GM12874 (cell line): ENCODE data around the gene RRAGA.

Experiments
- CTCF ChIP-seq: IDR thresholded peaks from 2 replicates; pipeline ENCODE4 v1.5.1; 2011; ENCODE audit warnings: low read depth, mild to moderate bottlenecking, control low read depth, low read length, moderate library complexity; ENCODE audit not compliant: insufficient read depth

The RRAGA gene

GRCh38 chr9:19026375-19026774 is 22.9 kb upstream of the RRAGA start:
- TF ChIP-seq CTCF, result no peak

GRCh38 chr9:19027825-19028224 is 21.4 kb upstream of the RRAGA start:
- no peak for TF ChIP-seq CTCF

- peak; percentile 56; the same call in 1 of the 2 replicates for TF ChIP-seq CTCF
Observed at GRCh38 chr9:19028835-19029451, 20.3 kb upstream of the RRAGA start.

GRCh38 chr9:19030899-19031298 is 18.3 kb upstream of the RRAGA start:
- TF ChIP-seq CTCF, result no peak

GRCh38 chr9:19032406-19032805 is 16.8 kb upstream of the RRAGA start:
- no peak for TF ChIP-seq CTCF

GRCh38 chr9:19033015-19033414 is 16.2 kb upstream of the RRAGA start, which contains the start of gene SAXO1:
SAXO1 (minus strand) TSS chr9:19033209; CDS start chr9:19032908, 301 bp downstream.
- TF ChIP-seq CTCF, result no peak

- no peak for TF ChIP-seq CTCF
Observed at GRCh38 chr9:19036611-19037010, 12.6 kb upstream of the RRAGA start.
